Measurements from ENCODE around the gene GPS1. TPM values are rescaled to one million over a fixed set of nuclear protein-coding genes. Genes with fewer than 3 reads are reported as not detected.

The GPS1 gene
- total and polyA plus RNA-seq, 10 of the 15 experiments (the other 5 are each of a cell fraction or from before 2014, with no cell fraction given) = 2.2 to 146 (median 77.7) TPM

DNA sequence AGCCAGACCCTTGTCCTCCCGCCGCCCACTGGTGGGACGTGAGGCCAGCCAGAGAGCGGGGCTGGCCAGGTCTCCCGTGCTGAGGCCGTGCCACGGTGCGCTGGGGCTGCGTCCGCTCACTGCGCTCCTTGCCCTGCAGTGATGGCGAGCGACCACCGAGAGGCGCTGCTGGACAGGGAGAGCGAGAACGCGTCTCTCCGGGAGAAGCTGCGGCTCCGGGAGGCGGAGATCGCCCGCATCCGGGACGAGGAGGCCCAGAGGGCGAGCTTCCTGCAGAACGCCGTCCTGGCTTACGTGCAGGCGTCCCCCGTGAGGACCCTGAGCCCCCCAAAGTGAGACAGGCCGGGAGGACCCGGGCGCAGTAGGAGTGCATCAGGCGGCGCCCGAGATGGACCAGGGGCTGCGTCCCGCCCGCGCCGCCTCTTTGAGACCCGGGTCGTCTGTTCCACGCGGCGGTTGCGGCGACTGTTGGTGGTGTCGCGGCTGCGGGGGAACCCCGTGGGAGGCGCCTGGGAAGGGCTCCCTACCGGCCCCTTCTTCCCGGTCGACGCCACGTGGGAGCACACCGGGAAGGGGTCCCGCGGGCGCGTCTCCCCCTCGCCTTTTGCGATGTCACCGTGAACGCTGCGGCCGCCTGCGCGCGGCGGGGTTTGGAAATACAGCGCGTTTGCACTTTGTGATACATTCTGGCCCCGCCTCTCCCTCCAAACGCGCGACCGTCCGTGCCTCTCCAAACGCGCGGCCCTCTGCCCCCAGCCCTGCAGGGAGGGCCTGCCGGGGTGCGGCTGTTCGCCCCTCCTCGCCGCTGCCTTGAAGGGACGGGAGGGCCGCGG is 21.0 kb upstream of the GPS1 start (continued):
- 0 out of 2 replicates have a peak, but pooled peaks have one; percentile 15 for TF ChIP-seq CHD2 (IDR thresholded peaks at IDR 0.05; ENCODE audit: borderline replicate concordance, low read depth, low read length)
- TF ChIP-seq CREB1 (IDR thresholded peaks at IDR 0.05; ENCODE audit: low read depth) = no peak
- TF ChIP-seq ZBTB33 (IDR thresholded peaks at IDR 0.05) = peak; percentile 91
- TF ChIP-seq EED (IDR thresholded peaks at IDR 0.05; ENCODE audit: low read depth) = peak; percentile 50
- no peak for TF ChIP-seq ZBTB40 (IDR thresholded peaks at IDR 0.05; ENCODE audit: borderline replicate concordance)
- peak; percentile 58 for TF ChIP-seq GATAD2B (conservative IDR thresholded peaks at IDR 0.05; ENCODE audit: low read depth)
- TF ChIP-seq HDAC2 (IDR thresholded peaks at IDR 0.05) = 0 out of 2 replicates have a peak, but pooled peaks have one; percentile 76
- peak; percentile 53 to 54; a peak in 2 of 4 replicates for TF ChIP-seq BHLHE40 (IDR thresholded peaks at IDR 0.05; ENCODE audit: borderline replicate concordance in 1 of 2, low read depth in 2 of 2, low read length in 1 of 2)
- TF ChIP-seq RUNX3 (IDR thresholded peaks at IDR 0.05; ENCODE audit: low read length) = peak; percentile 33
- TF ChIP-seq HCFC1 (IDR thresholded peaks at IDR 0.05; ENCODE audit: low read length) = no peak
- TF ChIP-seq, protein P1, sequence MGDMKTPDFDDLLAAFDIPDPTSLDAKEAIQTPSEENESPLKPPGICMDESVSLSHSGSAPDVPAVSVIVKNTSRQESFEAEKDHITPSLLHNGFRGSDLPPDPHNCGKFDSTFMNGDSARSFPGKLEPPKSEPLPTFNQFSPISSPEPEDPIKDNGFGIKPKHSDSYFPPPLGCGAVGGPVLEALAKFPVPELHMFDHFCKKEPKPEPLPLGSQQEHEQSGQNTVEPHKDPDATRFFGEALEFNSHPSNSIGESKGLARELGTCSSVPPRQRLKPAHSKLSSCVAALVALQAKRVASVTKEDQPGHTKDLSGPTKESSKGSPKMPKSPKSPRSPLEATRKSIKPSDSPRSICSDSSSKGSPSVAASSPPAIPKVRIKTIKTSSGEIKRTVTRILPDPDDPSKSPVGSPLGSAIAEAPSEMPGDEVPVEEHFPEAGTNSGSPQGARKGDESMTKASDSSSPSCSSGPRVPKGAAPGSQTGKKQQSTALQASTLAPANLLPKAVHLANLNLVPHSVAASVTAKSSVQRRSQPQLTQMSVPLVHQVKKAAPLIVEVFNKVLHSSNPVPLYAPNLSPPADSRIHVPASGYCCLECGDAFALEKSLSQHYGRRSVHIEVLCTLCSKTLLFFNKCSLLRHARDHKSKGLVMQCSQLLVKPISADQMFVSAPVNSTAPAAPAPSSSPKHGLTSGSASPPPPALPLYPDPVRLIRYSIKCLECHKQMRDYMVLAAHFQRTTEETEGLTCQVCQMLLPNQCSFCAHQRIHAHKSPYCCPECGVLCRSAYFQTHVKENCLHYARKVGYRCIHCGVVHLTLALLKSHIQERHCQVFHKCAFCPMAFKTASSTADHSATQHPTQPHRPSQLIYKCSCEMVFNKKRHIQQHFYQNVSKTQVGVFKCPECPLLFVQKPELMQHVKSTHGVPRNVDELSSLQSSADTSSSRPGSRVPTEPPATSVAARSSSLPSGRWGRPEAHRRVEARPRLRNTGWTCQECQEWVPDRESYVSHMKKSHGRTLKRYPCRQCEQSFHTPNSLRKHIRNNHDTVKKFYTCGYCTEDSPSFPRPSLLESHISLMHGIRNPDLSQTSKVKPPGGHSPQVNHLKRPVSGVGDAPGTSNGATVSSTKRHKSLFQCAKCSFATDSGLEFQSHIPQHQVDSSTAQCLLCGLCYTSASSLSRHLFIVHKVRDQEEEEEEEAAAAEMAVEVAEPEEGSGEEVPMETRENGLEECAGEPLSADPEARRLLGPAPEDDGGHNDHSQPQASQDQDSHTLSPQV (IDR thresholded peaks at IDR 0.05) = no peak
- TF ChIP-seq CTCF (IDR thresholded peaks at IDR 0.05 in 2 of 3, conservative IDR thresholded peaks at IDR 0.05 in 1 of 3; ENCODE audit: control insufficient read depth in 2 of 3, extremely low read depth in 1 of 3, insufficient read depth in 1 of 3, low read depth in 3 of 3, low read length in 3 of 3) = peak; percentile 77 to 95 (median 94); a peak in 5 of 6 replicates
